GM18511 (cell line): ENCODE results near the gene F2RL3.

Source experiments
- ATAC-seq: cut with Tn5 transposase; IDR thresholded peaks from one replicate; pipeline ENCODE4 v1.9.1; 2021; ENCODE audit warnings: mild to moderate bottlenecking, moderate library complexity; ENCODE audit not compliant: unreplicated experiment

F2RL3 gene

DNA sequence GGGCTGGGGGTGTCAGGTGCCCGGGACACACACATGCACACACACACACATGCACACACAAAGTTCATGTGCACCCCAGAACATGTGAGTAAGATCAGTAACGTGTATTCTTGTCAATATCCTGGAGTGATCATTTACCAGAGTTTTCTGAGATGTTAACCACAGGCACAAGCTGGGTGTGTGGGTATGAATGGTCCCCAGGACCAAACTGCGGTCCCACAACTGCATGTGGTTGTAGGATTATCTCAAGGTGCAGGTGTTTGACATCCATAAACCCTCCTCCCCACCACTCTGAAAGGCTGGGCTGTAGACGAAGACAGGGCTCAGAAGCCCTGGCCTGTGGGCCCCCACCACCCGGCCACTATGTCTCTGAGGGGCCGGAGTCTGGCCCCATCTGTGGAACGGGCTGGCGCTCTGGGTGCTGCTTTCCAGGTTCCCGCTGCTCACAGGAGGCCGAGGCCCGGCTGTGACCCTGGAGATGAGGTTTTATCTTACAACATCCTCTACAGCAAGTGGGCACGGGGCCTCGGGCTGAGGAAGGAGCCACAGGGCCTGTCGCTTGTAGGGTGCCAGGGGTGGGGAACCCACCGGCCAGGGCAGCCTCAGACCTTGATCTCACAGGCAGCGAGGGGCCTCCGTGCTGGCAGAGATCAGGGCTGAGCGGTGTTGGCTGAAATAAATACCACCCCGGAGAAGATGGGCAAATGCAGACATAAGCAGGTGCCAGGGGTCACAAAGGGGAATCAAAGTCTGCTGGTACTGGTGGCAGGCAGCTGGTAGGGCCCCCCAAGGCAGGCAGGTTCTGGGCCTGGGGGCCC lies 4.3 kb downstream of the F2RL3 start:
- no peak for ATAC-seq

DNA sequence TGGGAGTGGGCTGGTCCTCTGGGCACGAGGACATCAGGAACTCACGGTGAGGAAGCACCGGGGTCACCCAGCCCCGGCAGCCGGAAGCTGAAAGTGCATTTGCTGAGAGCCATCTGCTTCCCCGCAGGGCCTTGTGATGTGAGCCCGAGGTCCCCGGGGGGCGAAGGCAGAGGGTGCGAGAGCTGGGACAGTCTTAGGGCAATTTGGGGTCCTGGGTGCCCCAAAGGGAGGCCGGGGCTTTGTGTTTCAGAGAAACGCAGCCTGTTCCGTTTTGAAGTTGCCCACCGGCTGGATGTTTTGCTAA lies 4.8 kb downstream of the F2RL3 start:
- ATAC-seq = no peak

DNA sequence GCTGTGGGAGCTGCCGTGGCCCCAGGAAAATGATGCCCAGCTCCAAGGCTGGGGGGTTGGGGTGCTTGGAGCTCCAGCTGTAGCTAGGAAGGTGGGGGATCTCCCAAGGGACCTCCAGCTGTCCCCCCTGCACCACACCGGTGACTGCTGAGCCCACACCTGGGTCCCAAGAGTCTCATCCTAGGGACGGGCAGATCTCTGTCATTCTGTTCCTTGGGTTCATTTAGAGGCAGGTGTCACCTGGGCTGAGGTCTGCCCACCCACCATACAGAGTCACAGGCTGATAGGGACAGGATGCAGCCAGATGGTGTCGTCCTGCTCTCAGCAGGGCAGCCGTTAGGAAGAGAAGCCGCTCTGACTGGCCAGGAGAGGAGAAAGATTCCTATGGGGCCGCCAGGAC lies 5.3 kb downstream of the F2RL3 start:
- no peak for ATAC-seq

DNA sequence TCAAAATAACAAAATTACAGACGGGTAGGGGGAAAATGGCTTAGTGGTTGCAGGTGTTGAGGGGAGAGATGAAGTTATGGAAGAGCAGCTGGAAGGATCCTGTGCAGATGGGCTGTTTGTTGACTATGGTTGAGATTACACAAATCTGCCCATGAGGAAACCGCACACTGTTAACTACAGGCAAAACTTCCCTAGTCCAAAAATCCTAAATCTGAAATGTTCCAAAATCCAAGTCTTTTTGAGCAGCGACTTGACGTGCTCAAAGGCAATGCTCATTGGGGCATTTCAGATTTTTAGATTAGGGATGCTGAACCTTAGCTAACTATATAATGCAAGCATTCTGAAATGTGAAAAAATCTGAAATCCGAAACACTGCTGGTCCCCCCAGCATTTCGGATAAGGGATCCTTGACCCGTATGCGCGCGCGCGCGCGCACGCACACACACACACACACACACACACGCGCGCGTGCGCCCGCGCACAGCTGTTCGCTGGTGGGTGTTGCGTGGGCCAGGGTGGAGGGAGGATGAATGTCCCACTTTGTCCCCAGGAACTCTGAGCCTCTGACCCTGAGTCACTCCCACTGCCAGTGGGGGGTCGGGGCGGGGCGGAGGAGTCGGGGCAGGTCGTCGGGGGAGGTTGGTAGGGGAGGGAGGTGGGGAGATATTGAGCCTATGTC lies 6.8 kb downstream of the F2RL3 start:
- ATAC-seq = no peak

DNA sequence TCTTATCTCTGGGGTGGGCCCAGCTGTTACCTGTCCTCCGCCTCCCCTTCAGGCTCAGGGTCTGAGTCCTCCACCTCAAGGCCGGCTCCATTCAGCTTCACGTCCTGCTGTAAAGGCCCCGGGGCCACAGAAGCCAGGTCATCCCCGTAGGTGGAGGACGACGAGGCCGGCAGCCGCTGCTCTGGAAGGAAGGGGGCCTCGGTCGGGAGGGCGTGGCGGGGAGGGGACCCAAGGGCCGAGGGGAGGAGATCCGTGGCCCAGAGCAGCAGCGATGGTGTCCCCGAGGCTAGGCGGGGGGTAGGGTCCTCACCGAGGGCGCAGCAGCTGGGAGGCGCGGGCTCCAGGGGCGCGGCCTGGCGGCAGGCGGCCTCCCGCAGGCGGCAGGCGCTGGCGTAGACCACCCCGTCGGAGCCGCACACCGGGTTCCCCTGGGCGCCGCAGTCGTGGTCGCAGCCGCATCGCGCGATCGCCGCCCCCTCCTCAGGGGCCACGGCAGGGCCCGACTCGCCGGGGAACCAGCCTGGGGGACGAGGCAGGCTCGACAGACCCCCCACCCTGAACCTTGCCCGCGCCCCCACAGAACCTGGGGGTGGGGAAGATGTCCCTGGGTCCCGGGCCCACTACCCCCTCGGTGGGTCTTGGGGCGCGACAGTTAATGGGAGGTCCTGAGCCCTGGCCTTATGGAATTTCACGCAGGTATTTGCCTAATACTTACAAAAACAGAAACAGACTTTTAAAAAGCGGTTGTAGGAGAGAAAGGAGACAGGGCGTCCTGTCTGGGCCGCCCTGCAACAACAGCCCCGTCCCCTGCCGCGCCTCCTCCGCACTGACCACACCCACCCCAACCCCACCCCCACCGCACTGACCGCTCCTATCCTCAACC lies 7.6 kb downstream of the F2RL3 start:
- no peak for ATAC-seq

DNA sequence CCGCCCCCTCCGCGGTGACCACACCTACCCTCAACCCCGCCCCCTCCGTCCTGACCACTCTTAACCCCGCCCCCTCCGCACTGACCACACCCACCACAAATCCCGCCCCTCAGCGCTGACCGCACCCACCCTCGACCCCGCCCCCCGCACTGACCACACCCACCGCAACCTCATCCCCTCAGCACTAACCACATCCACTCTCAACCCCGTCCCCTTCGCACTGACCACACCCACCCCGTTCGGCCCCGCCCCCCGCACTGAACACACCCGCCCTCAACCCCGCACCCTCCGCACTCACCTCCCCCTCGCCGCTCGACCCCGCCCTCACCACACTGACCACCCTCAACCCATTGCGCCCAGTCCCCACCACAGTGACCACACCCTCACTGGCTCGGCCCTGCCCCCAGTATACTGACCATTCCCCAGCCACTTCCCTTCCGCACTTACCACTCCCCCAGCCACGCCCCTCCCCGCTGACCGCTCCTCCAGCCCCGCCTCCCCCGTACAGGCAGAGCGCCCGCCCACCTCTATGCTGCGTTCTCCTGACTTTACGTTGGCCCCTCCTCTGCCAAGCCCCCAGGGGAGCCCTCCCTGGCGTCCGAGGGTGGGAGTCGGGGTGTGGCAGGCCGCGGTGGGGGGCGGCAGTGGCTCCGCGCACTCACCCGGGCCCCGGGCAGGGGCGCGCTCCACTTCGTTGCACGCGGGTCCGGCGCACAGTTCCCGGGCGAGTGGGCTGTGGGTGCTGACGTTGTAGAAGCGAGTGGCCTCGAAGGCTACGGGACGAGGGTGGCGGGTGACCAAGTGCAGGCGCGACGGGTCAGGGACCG lies 8.4 kb downstream of the F2RL3 start:
- no peak for ATAC-seq

DNA sequence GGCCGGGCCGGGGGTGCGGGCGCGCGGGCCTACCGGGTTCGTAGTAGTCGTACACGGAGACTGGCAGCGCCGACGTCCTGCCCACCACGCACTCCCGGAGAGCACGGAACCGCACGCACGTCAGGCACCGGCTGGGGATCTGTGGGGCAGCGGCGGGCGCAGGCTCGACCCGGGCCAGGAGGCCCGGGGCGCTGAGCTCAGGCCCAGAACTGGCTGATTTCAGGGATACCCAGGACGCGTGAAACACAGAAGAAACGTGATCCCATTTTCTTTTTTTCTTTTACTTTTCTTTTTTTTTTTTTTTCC lies 9.0 kb downstream of the F2RL3 start:
- ATAC-seq = no peak

DNA sequence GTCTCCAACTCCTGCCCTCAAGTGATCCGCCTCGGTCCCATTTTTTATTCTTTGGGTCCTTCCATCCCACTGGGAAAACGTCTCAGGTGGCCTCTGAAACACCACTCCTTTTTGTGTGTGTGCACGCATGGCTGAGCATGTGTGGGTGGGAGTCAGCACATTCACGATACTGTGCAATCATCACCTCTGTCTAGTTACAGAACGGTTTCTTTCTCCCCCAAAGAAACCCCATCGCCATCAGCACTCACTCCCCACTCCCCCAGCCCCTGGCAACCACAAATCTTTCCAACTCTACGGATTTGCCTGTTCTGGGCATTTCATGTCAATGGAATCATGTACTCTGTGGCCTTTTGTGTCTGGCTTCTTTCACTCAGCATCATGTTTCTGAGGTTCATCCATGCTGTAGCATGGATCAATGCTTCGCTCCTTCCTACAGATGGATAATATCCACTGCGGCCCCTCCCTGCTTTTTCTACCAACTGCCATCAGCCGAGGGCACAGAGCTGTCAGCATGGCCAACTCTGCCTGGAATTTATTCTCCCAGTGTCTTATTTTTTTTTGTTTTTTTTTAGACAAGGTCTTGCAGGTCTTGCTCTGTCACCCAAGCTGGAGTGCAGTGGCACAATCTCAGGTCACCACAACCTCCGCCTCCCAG lies 9.7 kb downstream of the F2RL3 start:
- ATAC-seq = no peak

DNA sequence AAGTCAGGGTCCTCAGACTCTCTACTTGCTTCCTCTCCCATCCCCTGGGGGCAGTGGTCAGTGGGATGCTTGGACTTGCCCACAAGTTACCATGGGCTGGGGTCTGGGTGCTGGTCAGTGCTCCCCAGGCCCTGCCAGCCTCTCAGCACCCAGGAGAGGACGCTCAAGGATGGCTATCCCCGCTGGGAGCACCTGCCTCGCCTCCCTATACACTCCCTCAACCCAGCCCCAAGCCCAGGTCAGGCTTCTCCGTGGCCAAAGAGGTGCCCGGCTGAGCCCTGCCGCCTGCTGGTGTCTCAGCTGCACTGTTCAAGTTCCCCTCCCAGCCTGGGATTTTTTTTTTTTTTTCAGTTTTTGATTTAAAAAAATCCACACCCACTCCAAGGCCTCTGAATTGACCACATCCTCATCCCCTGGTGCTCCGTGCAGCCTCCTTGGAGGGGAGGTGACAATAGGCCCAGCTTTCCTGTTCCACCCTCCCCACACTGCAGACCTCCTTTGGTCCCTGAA lies 10.8 kb downstream of the F2RL3 start:
- ATAC-seq = no peak

DNA sequence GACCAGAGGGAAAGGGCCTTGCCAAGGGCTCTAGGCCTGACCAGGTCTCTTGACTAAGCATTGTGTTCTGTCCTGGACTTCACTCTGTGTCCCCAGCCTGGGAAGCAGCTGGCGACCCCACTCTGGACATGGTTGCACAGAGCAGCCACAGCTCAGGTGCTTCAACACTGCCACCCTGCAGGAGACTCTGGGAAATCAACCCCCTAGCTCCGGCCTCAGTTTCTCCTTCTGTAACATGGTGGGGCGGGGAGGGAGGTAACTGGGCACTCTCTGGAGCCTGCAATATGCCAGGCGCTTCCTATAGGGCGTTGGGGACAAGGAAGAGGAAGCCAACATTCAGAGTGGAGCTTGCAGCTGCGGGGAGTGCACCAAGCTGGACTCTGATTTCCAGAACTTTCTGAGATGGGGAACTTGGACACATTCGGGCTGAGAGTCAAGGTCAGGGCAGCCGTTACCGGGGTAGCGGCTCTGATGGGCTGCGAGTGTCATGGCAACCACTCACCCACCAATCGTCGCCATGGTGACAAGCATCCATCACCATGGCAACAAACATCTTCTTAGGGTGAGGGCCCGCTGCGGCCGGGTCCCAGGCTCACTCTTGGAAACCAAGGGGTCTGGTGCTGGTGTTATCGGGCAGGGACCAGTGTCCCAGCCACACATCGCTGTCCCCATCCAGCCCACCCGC lies 12.8 kb downstream of the F2RL3 start:
- no peak for ATAC-seq

DNA sequence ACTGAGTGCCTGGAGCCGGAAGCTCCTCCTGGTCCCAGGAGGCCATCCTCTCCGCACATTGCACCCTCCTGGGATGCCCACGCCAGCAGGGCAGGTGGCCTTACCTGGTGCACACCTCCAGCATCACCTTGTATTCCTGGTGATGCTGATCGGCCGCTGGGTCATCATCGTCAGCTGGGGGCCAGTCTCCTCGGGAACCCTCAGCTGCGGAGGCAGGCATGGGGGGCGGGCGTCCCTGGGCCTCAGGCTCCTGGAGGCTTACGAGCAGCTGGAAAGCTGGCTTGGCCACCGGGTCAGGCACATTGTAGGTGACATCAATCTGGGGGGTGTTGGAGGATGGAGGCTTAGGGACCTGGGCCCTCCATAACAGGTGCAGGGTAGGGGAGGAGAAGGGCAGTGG lies 13.7 kb downstream of the F2RL3 start:
- ATAC-seq = no peak

DNA sequence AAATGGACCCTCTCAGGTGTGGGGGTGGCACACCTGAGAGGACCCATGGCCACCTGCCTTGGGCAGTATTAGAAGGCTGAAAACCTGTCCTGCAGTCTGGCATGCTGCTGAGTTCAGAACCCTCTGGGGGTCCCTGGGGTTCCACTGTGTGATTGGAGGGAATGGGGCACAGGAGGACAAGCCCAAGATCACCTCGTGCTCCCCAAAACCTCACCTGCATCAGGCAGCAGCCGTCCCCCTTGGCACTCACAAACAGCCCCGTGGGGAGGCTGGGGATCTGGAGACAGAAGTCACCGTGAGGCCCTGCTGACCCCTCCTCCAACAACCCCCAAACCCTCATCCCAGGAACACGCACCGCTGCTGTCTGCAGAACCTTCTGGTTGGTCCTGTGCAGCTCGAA lies 14.5 kb downstream of the F2RL3 start:
- ATAC-seq = no peak

DNA sequence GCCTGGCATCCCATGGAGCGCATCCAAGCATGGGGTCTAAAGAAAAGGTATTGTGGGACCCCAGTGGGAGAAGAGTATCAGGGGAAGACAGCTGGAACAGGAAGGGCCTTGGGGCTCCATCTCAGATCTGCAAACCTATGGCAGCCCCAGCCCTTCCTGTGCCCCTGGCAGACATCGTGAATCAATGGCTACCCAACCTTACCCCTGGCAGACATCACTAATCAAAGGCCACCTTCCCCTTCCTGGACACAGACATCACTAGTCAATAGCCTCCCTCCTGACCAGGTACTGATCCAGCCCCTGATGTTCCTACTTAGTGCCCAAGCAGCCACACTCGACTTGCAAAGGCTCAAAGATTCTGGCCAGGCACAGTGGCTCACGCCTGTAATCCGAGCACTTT lies 15.8 kb downstream of the F2RL3 start:
- no peak for ATAC-seq

DNA sequence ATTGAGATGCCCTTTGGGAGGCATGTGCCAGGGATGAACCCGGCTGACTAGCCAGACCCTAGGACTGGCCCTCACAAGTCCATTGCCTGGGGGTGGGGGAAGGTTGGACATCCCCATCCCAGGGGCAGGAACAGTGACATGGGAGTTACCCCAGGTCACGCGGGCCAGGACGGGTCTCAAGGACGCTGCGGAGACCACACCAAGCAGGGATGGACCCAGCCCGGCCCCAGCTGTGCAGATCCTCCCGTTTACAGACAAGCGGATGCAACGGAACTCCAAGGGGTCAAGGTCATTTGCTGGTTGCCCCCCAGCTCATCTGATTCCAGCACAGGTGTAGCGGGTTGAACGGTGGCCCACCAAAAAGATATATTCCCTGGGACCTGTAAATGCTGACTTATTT lies 20.0 kb downstream of the F2RL3 start:
- no peak for ATAC-seq

DNA sequence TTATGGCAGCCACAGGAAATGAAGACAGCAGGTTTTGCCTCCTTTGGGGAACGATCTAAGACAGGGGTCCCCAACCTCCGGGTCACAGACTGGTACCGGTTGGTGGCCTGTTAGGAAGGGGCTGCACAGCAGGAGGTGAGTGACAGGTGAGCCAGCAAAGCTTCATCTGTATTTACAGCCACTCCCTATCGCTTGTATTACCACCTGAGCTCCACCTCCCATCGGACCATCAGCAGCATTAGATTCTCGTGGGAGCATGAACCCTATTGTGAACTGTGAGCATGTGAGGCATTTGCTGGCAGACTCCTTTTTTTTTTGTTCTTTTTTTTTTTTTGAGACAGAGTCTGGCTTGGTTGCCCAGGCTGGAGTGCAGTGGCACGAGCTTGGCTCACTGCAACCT lies 22.2 kb downstream of the F2RL3 start:
- no peak for ATAC-seq

DNA sequence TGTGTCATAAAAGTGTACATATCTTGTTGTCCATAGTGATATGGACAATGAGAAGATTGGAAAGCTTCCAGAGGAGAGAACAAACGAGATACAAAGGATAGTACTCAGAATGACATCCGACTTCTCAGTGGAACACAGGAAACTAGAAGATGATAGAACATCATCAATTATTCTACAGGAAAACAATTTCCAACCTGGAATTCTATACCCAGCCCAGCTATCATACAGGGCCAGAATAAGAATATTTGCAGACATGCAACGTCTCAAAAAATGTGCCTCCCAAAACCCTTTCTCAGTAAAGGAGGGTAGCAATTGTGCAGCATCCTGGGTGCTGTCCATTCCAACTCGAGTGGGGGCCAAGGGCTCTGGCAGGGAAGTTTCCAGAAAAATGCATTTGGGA lies 24.0 kb downstream of the F2RL3 start:
- ATAC-seq = no peak

DNA sequence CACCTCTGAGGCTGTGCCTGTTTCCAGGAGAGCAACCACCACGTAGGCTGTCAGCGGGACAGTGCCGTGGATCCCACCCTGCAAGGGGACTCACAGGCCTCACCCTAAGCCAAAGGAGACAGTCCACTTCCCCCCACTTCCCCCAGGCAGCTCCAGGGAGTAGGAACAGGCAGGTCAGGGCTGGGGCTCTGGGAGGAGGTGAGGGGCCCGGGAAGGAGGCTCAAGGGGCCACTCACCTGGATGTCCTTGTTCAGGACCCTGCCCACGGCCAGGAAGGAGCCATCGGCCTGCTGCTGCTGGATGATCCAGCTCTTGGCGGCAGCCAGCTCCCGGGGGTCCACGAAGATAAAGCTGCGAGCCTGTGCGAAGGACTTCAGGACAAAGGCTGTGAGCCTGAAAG lies 25.6 kb downstream of the F2RL3 start:
- no peak for ATAC-seq

DNA sequence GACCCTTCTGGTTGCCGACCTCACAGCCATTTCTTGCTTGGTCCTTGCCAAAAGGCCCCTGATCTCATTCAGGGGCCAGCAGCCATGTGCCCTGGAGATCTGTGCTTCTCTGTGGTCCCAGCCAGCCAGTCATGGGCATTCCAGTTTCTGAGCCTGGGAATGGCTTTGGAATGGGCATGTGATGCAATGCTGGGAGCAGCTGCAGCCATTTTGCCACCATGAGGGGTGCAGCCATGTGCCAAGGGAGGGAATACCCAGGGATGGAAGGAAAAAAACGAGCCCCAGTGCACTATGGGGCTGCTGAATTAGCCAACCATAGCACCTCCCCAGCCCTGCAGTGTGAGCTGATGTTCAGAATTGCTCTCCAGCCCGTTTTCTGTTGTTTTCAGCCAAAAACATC lies 26.3 kb downstream of the F2RL3 start:
- no peak for ATAC-seq

DNA sequence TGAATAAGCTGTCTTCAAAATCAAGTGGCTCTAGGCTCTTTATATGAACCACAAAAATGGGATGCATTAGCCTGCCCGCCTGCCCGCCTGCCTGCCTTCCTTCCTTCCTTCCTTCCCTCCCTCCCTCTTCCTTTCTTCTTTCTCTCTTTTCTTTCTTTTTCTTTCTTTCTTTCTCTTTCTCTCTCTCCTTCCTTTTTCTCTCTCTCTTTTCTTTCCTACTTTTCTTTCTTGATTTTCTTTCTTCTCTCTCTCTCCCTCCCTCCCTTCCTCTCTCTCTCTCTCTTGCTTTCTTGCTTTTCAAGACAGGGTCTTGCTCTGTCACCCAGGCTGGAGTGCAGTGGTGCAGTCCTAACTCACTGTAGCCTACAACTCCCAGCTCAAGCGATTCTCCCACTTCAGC lies 26.9 kb downstream of the F2RL3 start:
- ATAC-seq = no peak

DNA sequence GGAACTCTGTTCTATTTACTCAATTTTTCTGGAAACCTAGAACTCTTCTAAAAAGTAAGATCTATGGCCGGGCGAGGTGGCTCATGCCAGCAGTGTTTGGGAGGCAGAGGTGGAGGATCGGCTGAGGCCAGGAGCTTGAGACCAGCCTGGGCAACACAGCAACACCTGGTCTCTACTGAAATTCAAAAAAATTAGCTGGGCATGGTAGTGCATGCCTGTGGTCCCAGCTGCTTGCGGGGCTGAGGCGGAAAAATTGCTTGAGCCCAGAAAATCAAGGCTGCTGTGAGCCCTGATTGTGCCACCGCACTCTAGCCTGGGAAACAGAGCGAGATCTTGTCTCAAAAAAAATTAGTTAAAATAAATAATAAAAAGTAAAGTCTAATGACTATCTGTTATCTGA lies 28.6 kb downstream of the F2RL3 start:
- ATAC-seq = no peak
